Measurements from ENCODE around the gene TCF7. TPM values are rescaled to one million over a fixed set of nuclear protein-coding genes. Genes with fewer than 3 reads are reported as not detected.

The TCF7 gene
- total and polyA plus RNA-seq, 5 donors from 2014 or later = 55.4 to 234 (median 98.3) TPM

DNA sequence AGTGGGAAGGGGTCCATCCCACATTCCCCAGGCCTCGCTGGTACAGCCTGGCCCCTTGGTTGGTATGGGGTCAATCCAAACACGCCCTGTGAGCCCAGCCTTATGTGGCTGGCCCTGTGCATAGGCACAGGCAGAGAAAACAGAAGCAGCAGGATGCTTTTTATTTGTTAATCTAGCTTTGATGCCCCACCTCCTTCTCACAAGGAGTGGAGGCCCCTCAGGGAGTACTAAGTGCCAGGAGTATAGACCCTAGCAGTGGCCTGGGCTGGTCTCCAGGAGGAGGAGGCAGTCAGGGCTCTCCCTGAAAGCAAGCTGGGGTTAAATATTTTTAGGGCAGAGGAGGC lies 14.6 kb upstream of the TCF7 start:
- Histone ChIP-seq H3K27ac (ENCODE audit: insufficient read depth, low read length, poor library complexity, severe bottlenecking) (peak overlapping the region; percentile 82), H3K4me3 (ENCODE audit: low read depth, low read length) (no peak overlapping the region), H3K9me3 (ENCODE audit: control insufficient read depth in 2 of 2, low read length in 2 of 2) (no peaks in the 10 kb centered on the region), H3K4me1 (ENCODE audit: control insufficient read depth, insufficient read depth, low read length, poor library complexity, severe bottlenecking) (peaks cover 64% of the 10 kb centered on the region), H3K27me3 (ENCODE audit: control insufficient read depth, insufficient read depth, low read length) (no peaks in the 10 kb centered on the region), H3K36me3 (ENCODE audit: control insufficient read depth, insufficient read depth, low read length) (no peaks in the 10 kb centered on the region)
- DNase-seq (no peak), ATAC-seq (ENCODE audit: low read depth in 2 of 2) (no peak)
- Mint-ChIP-seq H3K4me3 (peak overlapping the region; percentile 54 to 81 (median 70)), H3K9me3 (no peaks in the 10 kb centered on the region), H3K4me1 (peaks cover 12 to 87% (median 39%) of the 10 kb centered on the region in 4 donors), H3K27me3 (no peaks in the 10 kb centered on the region), H3K36me3 (no peaks in the 10 kb centered on the region), H3K27ac (peak overlapping the region; percentile 88 to 94 (median 94))

DNA sequence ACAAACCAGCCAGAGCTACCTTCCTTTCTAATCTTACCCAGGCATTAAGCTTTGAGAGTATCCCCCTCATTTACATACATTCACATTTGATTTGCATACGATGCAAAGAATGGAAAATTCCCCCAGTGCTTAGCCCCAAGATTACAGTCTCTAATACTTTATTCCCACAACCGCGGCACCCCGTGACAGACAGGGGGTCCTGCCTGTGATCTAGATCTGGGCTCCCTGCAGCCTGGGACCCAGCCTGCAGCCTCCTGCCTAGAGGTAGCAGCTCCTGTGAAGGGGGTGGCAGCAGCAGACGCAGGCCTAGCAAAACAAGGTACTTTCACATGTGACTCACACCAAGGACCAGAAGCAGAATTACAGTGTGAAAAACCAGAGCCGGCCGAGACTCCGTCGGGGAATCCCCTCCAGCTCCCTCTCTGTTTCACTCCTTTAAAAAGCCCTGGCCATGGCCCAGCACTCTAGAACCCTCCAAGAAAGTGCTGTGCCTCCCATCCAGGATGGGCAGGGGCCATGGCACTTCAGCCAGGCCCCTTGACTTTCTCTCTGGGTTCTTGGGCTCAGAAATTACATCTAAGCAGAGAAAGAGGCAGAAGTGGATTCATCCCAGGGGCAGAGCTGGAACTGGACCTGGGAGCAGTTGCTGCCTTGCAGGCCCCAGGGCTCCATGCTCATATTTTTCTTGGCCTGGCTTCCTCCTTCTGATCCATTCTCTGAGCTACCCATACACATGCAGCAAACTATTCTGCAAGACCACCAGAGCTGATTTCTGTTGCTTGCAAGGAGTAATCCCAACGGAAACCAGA lies 14.0 kb upstream of the TCF7 start:
- Mint-ChIP-seq H3K4me3 (peak overlapping the region; percentile 54 to 81 (median 70)), H3K36me3 (no peaks in the 10 kb centered on the region), H3K27me3 (no peaks in the 10 kb centered on the region), H3K27ac (peak overlapping the region; percentile 88 to 94 (median 94)), H3K4me1 (peaks cover 17 to 92% (median 44%) of the 10 kb centered on the region in 4 donors), H3K9me3 (no peaks in the 10 kb centered on the region)
- Histone ChIP-seq H3K9me3 (ENCODE audit: control insufficient read depth in 2 of 2, low read length in 2 of 2) (no peaks in the 10 kb centered on the region), H3K4me3 (ENCODE audit: low read depth, low read length) (peak overlapping the region; percentile 7), H3K27me3 (ENCODE audit: control insufficient read depth, insufficient read depth, low read length) (no peaks in the 10 kb centered on the region), H3K36me3 (ENCODE audit: control insufficient read depth, insufficient read depth, low read length) (no peaks in the 10 kb centered on the region), H3K4me1 (ENCODE audit: control insufficient read depth, insufficient read depth, low read length, poor library complexity, severe bottlenecking) (peaks cover 70% of the 10 kb centered on the region), H3K27ac (ENCODE audit: insufficient read depth, low read length, poor library complexity, severe bottlenecking) (peak overlapping the region; percentile 82)
- ATAC-seq (ENCODE audit: low read depth in 2 of 2) (peak; percentile 86 to 91), DNase-seq (peak; percentile 65 to 88 (median 68))

DNA sequence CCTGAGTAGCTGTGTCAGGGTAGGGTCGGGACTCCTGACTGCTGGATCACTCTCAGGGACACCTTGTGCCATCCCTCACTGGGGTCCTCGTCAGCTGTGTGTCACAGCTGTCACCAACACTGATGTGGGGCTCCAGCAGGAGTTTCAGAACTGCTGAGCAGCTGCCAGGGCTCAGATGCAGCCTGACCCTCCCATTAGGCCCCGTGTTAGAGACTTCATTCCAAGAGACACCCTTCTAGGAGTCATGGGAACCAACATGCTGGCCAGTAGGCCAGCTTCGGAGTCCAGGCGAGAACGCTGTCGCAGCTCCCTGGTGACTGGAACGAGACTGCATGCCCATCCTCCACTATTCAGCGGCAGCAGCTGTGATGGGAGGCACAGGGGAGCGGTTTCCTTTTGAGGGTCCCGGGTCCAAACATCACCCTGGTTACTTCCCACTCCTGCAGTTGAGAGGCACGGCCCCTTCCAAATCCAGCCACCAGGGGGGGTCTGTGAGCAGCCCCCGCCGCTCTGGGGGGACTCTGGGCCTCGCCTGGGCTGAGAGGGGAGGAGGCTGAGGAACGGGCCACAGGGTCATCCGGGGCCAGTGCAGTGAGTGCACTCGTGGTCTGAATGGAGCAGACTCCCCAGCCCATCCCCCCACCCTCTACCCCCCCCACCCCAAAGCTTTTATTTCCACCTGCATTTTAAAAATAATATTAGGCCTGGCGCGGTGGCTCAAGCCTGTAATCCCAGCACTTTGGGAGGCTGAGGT lies 12.6 kb upstream of the TCF7 start:
- peaks cover 78% of the 10 kb centered on the region for H3K4me1 ChIP-seq (ENCODE audit: control insufficient read depth, insufficient read depth, low read length, poor library complexity, severe bottlenecking)
- peak overlapping the region in 3 of 4 donors; percentile 4 to 60 (median 32) for H3K4me3 Mint-ChIP-seq
- no peaks in the 10 kb centered on the region for H3K9me3 Mint-ChIP-seq
- H3K9me3 ChIP-seq (ENCODE audit: control insufficient read depth in 2 of 2, low read length in 2 of 2) = no peaks in the 10 kb centered on the region
- peak overlapping the region; percentile 42 to 94 (median 88) for H3K27ac Mint-ChIP-seq
- H3K27me3 ChIP-seq (ENCODE audit: control insufficient read depth, insufficient read depth, low read length) = no peaks in the 10 kb centered on the region
- H3K36me3 Mint-ChIP-seq = no peaks in the 10 kb centered on the region
- ATAC-seq (ENCODE audit: low read depth in 2 of 2) (peak; percentile 30 to 40), DNase-seq (peak; percentile 64 to 70 (median 67))
- H3K4me3 ChIP-seq (ENCODE audit: low read depth, low read length) = peak overlapping the region; percentile 7
- H3K4me1 Mint-ChIP-seq = peaks cover 17 to 94% (median 42%) of the 10 kb centered on the region in 4 donors
- H3K27me3 Mint-ChIP-seq = no peaks in the 10 kb centered on the region
- no peaks in the 10 kb centered on the region for H3K36me3 ChIP-seq (ENCODE audit: control insufficient read depth, insufficient read depth, low read length)
- peak overlapping the region; percentile 49 for H3K27ac ChIP-seq (ENCODE audit: insufficient read depth, low read length, poor library complexity, severe bottlenecking)

DNA sequence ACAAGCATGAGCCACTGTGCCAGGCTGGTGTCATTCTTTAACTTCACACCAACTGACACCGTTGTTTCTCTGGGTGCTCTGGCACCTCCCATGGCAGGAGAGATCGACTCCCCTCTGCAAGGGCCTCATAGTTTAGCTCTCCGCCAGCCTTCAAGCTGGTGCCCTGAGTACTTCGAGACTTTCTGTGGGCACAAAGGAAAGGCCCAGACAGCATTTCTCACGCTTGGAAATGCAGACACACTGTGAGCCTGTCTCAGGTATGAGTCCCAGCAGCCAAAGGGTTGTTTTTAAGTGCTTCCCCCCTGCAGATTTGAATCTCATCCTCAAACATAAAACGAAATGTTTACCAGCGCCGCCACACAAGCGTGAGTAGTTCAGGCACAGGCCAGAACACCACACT lies 11.1 kb upstream of the TCF7 start:
- no peaks in the 10 kb centered on the region for H3K36me3 Mint-ChIP-seq
- H3K4me3 ChIP-seq (ENCODE audit: low read depth, low read length) = no peak overlapping the region
- peaks cover 81% of the 10 kb centered on the region for H3K4me1 ChIP-seq (ENCODE audit: control insufficient read depth, insufficient read depth, low read length, poor library complexity, severe bottlenecking)
- H3K9me3 Mint-ChIP-seq = no peaks in the 10 kb centered on the region
- H3K27ac ChIP-seq (ENCODE audit: insufficient read depth, low read length, poor library complexity, severe bottlenecking) = peak overlapping the region; percentile 75
- DNase-seq (peak in 2 of 3 donors; percentile 38 to 48), ATAC-seq (ENCODE audit: low read depth in 2 of 2) (peak; percentile 8 to 34)
- H3K27ac Mint-ChIP-seq = peak overlapping the region; percentile 95 to 99 (median 97)
- H3K4me3 Mint-ChIP-seq = peak overlapping the region; percentile 78 to 84 (median 80)
- no peaks in the 10 kb centered on the region for H3K9me3 ChIP-seq (ENCODE audit: control insufficient read depth in 2 of 2, low read length in 2 of 2)
- no peaks in the 10 kb centered on the region for H3K27me3 ChIP-seq (ENCODE audit: control insufficient read depth, insufficient read depth, low read length)
- H3K27me3 Mint-ChIP-seq = peaks cover 4% of the 10 kb centered on the region
- peaks cover 17 to 95% (median 40%) of the 10 kb centered on the region in 4 donors for H3K4me1 Mint-ChIP-seq
- H3K36me3 ChIP-seq (ENCODE audit: control insufficient read depth, insufficient read depth, low read length) = no peaks in the 10 kb centered on the region

DNA sequence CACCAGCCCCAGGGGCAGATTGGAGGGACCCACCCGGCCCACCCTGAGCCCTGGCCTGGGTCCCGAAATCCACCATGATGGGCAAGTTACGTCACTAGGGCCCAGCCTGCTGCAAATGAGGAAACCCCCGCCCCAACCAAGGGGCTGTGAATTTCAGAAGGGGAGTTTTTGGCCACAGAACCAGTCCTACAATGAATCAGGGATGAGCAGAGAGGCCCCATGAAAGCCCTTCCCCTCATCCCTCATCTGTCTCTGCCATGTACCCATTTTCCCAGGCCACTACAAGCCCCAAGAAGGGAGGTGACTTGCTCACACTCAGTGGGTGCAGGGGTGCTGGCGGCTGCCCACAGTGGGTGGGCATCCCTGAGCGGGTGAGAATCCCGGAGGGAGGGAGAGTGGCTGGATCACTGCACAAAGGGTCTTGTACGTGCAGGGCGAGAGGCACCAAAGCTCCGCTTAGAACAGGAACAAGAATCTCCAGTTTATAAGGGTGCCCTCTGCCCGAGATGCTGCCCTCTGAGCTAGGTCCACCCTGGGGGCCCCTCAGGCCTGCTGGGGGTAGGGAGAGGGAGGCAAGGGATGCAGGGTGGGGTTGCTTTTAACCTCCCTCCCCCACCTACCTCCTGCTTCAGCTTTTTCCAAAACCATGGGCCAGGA lies 10.4 kb upstream of the TCF7 start:
- peaks cover 74% of the 10 kb centered on the region for H3K4me1 ChIP-seq (ENCODE audit: control insufficient read depth, insufficient read depth, low read length, poor library complexity, severe bottlenecking)
- H3K4me1 Mint-ChIP-seq = peaks cover 17 to 93% (median 35%) of the 10 kb centered on the region in 4 donors

DNA sequence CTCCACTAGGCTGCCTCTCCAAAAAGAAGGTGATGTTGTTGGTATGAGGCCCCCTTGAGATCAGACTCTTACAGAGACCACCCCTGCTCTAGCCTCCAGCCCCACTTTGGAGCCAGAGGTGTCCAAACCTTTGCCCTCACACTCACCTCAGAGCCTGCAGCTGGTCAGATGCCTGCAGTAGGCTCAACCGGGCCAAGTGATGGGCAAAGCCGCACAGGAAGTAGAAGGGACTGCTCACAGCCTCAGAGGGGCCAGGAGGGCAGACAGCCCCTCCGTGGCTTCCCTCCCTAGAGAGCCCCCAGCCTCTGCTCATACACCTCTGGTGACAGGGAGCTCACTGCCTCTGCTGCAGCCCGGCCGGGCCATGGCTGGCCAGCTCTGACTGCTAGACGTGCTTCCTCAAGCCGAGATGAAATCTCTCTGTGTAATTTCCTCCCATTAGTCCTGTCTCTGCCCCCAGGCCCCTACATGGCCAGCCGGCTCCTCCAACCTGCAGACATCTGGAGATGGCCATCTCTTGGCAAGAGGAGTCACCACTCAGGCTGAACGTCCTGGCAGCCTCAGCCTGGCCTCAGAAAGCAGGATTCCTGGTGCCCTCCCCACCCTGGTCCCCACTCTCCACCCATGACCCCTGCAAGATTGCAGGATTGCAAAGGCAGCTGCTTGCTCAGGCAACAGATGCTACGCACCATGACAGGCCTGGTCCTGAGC lies 7.3 kb upstream of the TCF7 start:
- ATAC-seq (ENCODE audit: low read depth in 2 of 2) = no peak
- no peaks in the 10 kb centered on the region for H3K36me3 ChIP-seq (ENCODE audit: control insufficient read depth, insufficient read depth, low read length)
- peak overlapping the region; percentile 42 to 90 (median 62) for H3K27ac Mint-ChIP-seq
- H3K9me3 Mint-ChIP-seq = no peaks in the 10 kb centered on the region
- H3K4me1 Mint-ChIP-seq = peaks cover 9 to 87% (median 33%) of the 10 kb centered on the region in 4 donors
- no peak overlapping the region for H3K4me3 ChIP-seq (ENCODE audit: low read depth, low read length)
- peaks cover 65% of the 10 kb centered on the region for H3K4me1 ChIP-seq (ENCODE audit: control insufficient read depth, insufficient read depth, low read length, poor library complexity, severe bottlenecking)
- no peaks in the 10 kb centered on the region for H3K27me3 ChIP-seq (ENCODE audit: control insufficient read depth, insufficient read depth, low read length)
- H3K9me3 ChIP-seq (ENCODE audit: control insufficient read depth in 2 of 2, low read length in 2 of 2) = no peaks in the 10 kb centered on the region
- H3K36me3 Mint-ChIP-seq = no peaks in the 10 kb centered on the region
- no peak overlapping the region for H3K4me3 Mint-ChIP-seq
- DNase-seq = no peak
- H3K27me3 Mint-ChIP-seq = peaks cover 4% of the 10 kb centered on the region
- H3K27ac ChIP-seq (ENCODE audit: insufficient read depth, low read length, poor library complexity, severe bottlenecking) = no peak overlapping the region

More for the DNA sequence above, 10.4 kb upstream of the TCF7 start:
- DNase-seq (no peak), ATAC-seq (ENCODE audit: low read depth in 2 of 2) (no peak)
- Histone ChIP-seq H3K27me3 (ENCODE audit: control insufficient read depth, insufficient read depth, low read length) (no peaks in the 10 kb centered on the region), H3K36me3 (ENCODE audit: control insufficient read depth, insufficient read depth, low read length) (no peaks in the 10 kb centered on the region), H3K9me3 (ENCODE audit: control insufficient read depth in 2 of 2, low read length in 2 of 2) (no peaks in the 10 kb centered on the region), H3K27ac (ENCODE audit: insufficient read depth, low read length, poor library complexity, severe bottlenecking) (peak overlapping the region; percentile 75), H3K4me3 (ENCODE audit: low read depth, low read length) (no peak overlapping the region)
- H3K27ac Mint-ChIP-seq = peak overlapping the region; percentile 95 to 99 (median 97)
- H3K9me3 Mint-ChIP-seq = no peaks in the 10 kb centered on the region
- no peaks in the 10 kb centered on the region for H3K36me3 Mint-ChIP-seq
- H3K27me3 Mint-ChIP-seq = peaks cover 4% of the 10 kb centered on the region
- H3K4me3 Mint-ChIP-seq = peak overlapping the region; percentile 51 to 88 (median 78)

DNA sequence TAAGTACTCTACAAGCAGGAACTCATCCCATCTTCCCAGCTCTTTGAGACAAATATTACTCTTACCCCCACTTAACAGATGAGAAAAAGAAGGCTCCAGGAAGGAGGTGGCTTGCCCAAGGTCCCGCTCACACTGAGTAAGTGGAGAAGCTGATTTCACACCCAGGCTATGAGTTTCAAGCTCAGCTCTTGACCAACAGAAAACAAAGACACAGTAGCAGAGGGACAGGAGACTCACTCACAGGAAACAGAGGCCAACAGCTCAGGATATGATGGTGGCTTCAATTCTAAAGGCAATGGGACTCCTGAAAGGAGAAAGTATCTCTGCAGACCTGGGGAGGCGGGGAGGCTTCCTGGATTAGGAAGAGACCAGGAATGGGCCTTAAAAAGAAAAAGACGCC lies 6.7 kb upstream of the TCF7 start:
- Histone ChIP-seq H3K4me3 (ENCODE audit: low read depth, low read length) (no peak overlapping the region), H3K27me3 (ENCODE audit: control insufficient read depth, insufficient read depth, low read length) (peaks cover 2% of the 10 kb centered on the region), H3K4me1 (ENCODE audit: control insufficient read depth, insufficient read depth, low read length, poor library complexity, severe bottlenecking) (peaks cover 62% of the 10 kb centered on the region), H3K36me3 (ENCODE audit: control insufficient read depth, insufficient read depth, low read length) (no peaks in the 10 kb centered on the region), H3K9me3 (ENCODE audit: control insufficient read depth in 2 of 2, low read length in 2 of 2) (no peaks in the 10 kb centered on the region), H3K27ac (ENCODE audit: insufficient read depth, low read length, poor library complexity, severe bottlenecking) (no peak overlapping the region)
- Mint-ChIP-seq H3K27ac (peak overlapping the region; percentile 42 to 79 (median 62)), H3K4me3 (no peak overlapping the region), H3K27me3 (peaks cover 4% of the 10 kb centered on the region), H3K36me3 (no peaks in the 10 kb centered on the region), H3K4me1 (peaks cover 9 to 91% (median 35%) of the 10 kb centered on the region in 4 donors), H3K9me3 (no peaks in the 10 kb centered on the region)
- ATAC-seq (ENCODE audit: low read depth in 2 of 2) (no peak), DNase-seq (no peak)
